Transverse colon (tissue), 4 donors: ENCODE results near the gene CFI. TPM values are rescaled to one million over a fixed set of nuclear protein-coding genes. Genes with fewer than 3 reads are reported as not detected.

Experiments used
- DNase-seq: peaks from one replicate; pipeline ENCODE4 v3.0.0-alpha.2; 2019
- H3K27ac ChIP-seq, 4 donors: fragments of 200-600 bp; sonication (generic); 2 replicates each; pipeline ENCODE4 v1.5.1; 2016 to 2018; ENCODE audit warnings: inconsistent platforms in 4 of 4
- H3K27me3 ChIP-seq: fragments of 200-600 bp; sonication (generic); 2 replicates; pipeline ENCODE4 v1.5.1; 2017; ENCODE audit warnings: inconsistent platforms
- H3K36me3 ChIP-seq, 4 donors: fragments of 200-600 bp; sonication (generic); 2 replicates each; pipeline ENCODE4 v1.5.1; 2017 to 2019; ENCODE audit warnings: inconsistent platforms in 4 of 4
- H3K4me1 ChIP-seq, 4 donors: fragments of 200-600 bp; sonication (generic); 2 replicates each; pipeline ENCODE4 v1.5.1; 2017 to 2020; ENCODE audit warnings: inconsistent platforms in 4 of 4
- H3K4me3 ChIP-seq, 4 donors: fragments of 200-600 bp; sonication (generic); 1 replicate in 1 of 4; 2 replicates in 3 of 4; pipeline versions ENCODE4 v1.5.1 to v1.6.1; 2017 to 2019; ENCODE audit warnings: inconsistent platforms in 4 of 4
- H3K9me3 ChIP-seq, 2 donors: fragments of 200-600 bp; sonication (generic); 2 replicates each; pipeline ENCODE4 v1.5.1; 2017 to 2019; ENCODE audit warnings: inconsistent platforms in 2 of 2
- CTCF ChIP-seq, 5 experiments: fragments of 200-600 bp in 3 of 5; fragments of 450-650 bp in 2 of 5; sonication (generic) in 3 of 5; IDR thresholded peaks; 1 replicate in 2 of 5; 2 replicates in 3 of 5; pipeline ENCODE4 v1.5.1; 2016 to 2017; ENCODE audit warnings: antibody characterized with exemption in 5 of 5, inconsistent platforms in 3 of 5, mild to moderate bottlenecking in 2 of 5, moderate library complexity in 1 of 5
- EP300 ChIP-seq: sonication (generic); formaldehyde crosslinking; IDR thresholded peaks from one replicate; pipeline ENCODE4 v1.6.1; 2017; ENCODE audit warnings: antibody characterized with exemption, low read depth
- POLR2A ChIP-seq: fragments of 450-650 bp; IDR thresholded peaks from one replicate; pipeline ENCODE4 v1.6.1; 2016; ENCODE audit warnings: antibody characterized with exemption, mild to moderate bottlenecking, moderate library complexity
- POLR2AphosphoS5 ChIP-seq, 3 donors: sonication (generic); formaldehyde crosslinking; IDR thresholded peaks; one replicate each; pipeline ENCODE4 v1.6.1; 2016; ENCODE audit warnings: antibody characterized with exemption in 3 of 3
- WGBS, 2 donors: methylation state at CpG; one replicate each; pipeline ENCODE4 v1.1.5; 2018; ENCODE audit warnings: low coverage in 1 of 2; 5-methylcytosine and 5-hydroxymethylcytosine counted together
- in situ Hi-C, 4 donors: fragments of 200-750 bp; cut with MboI; loops; one replicate each; pipeline versions ENCODE4 v1.15.0 to v1.15.1; 2017; ENCODE audit warnings: low sequenced_read_pairs in 3 of 4, low pct_ligation_motif_present in 1 of 4, low pct_unique_long_range_greater_than_20kb in 1 of 4
- intact Hi-C: fragments of 100-400 bp; cut with DNase I; formaldehyde crosslinking; loops from one replicate; pipeline ENCODE4 v1.15.1; 2023; ENCODE audit warnings: low total_unique reads
- total RNA-seq, 4 donors: library from RNA; depleted of rRNA; stranded (reverse); fragments of >200 nt; gene quantifications; one replicate each; pipeline ENCODE4 v1.1.0, GENCODE V29; 2016

CFI gene
- total RNA-seq, 4 donors from 2014 or later: 1.9 to 5.6 (median 4.1) TPM; not detected in 1

GRCh38 chr4:109816894-109817293, 15.1 kb upstream of the CFI start:
- H3K27me3 ChIP-seq: no peaks in the 10 kb centered on the region
- peak overlapping the region in 1 of 4 donors; percentile 77 for H3K4me3 ChIP-seq
- peaks cover 0 to 1% (median 0%) of the 10 kb centered on the region in 4 donors for H3K36me3 ChIP-seq
- no peak overlapping the region for H3K27ac ChIP-seq
- peaks cover 9 to 30% (median 21%) of the 10 kb centered on the region in 4 donors for H3K4me1 ChIP-seq
- WGBS, 2 donors: 62 to 71% methylated on average over 1 of the region's 1 CpG
- TF ChIP-seq EP300 (no peak), POLR2AphosphoS5 (IDR thresholded peaks at IDR 0.05) (no peak), POLR2A (no peak), CTCF (IDR thresholded peaks at IDR 0.05) (no peak)
- in situ Hi-C loops (loop anchor here (10.0 to 25.0 kb wide), 6 partner anchors 92 to 1180 kb away; partner anchors contain the start of genes CASP6 (in 2 of the 4) and MCUB (in 1 of the 4)), intact Hi-C loops (loop anchor here (10.0 kb wide), 2 partner anchors 112 to 392 kb away; partner anchors contain the start of gene CASP6)
- DNase-seq: no peak
- no peaks in the 10 kb centered on the region for H3K9me3 ChIP-seq

- intact Hi-C loops (loop anchor here (10.0 kb wide), 2 partner anchors 111 to 391 kb away; partner anchors contain the start of gene CASP6), in situ Hi-C loops (loop anchor here (10.0 to 25.0 kb wide), 6 partner anchors 91 to 1179 kb away; partner anchors contain the start of genes CASP6 (in 2 of the 4) and MCUB (in 1 of the 4))
- peak; percentile 26 for DNase-seq
Observed at GRCh38 chr4:109816082-109816442, 14.3 kb upstream of the CFI start.

GRCh38 chr4:109815151-109816081, 13.6 kb upstream of the CFI start, which contains the start of gene GAR1:
TSS of gene GAR1 (plus strand) at chr4:109815762. CDS start at chr4:109816165, 403 bp downstream.
- intact Hi-C loops (loop anchor here (10.0 kb wide), 2 partner anchors 111 to 391 kb away; partner anchors contain the start of gene CASP6), in situ Hi-C loops (loop anchor here (10.0 to 25.0 kb wide), 6 partner anchors 91 to 1178 kb away; partner anchors contain the start of genes CASP6 (in 2 of the 4) and MCUB (in 1 of the 4))
- Histone ChIP-seq H3K36me3 (no peaks in the 10 kb centered on the region), H3K4me1 (peaks cover 9 to 30% (median 21%) of the 10 kb centered on the region in 4 donors), H3K27me3 (no peaks in the 10 kb centered on the region), H3K4me3 (peak within 1 kb of the TSS; percentile 40 to 77 (median 66)), H3K27ac (peak within 1 kb of the TSS; percentile 78 to 91 (median 86)), H3K9me3 (no peaks in the 10 kb centered on the region)
- TF ChIP-seq POLR2AphosphoS5 (IDR thresholded peaks at IDR 0.05) (peak; percentile 71 to 93 (median 91)), CTCF (IDR thresholded peaks at IDR 0.05) (no peak), POLR2A (peak; percentile 87), EP300 (peak; percentile 26)
- WGBS, 2 donors: 0% methylated on average over 6 to 53 of the region's 53 CpGs
- DNase-seq: peak; percentile 95

More at GRCh38 chr4:109816082-109816442, 14.3 kb upstream of the CFI start:
- H3K27me3 ChIP-seq: no peaks in the 10 kb centered on the region
- peak overlapping the region; percentile 78 to 91 (median 86) for H3K27ac ChIP-seq
- H3K4me3 ChIP-seq: peak overlapping the region; percentile 40 to 77 (median 66)
- peaks cover 9 to 30% (median 21%) of the 10 kb centered on the region in 4 donors for H3K4me1 ChIP-seq
- H3K9me3 ChIP-seq: no peaks in the 10 kb centered on the region
- no peaks in the 10 kb centered on the region for H3K36me3 ChIP-seq
- TF ChIP-seq CTCF (IDR thresholded peaks at IDR 0.05): no peak
- TF ChIP-seq POLR2A: no peak
- TF ChIP-seq POLR2AphosphoS5 (IDR thresholded peaks at IDR 0.05): no peak
- no peak for TF ChIP-seq EP300
- 1 to 2% methylated on average over 12 to 19 of the region's 19 CpGs for WGBS, 2 donors

GRCh38 chr4:109811707-109812106, 9.9 kb upstream of the CFI start:
- peaks cover 5 to 19% (median 12%) of the 10 kb centered on the region in 4 donors for H3K4me1 ChIP-seq
- intact Hi-C loops (loop anchor here (10.0 kb wide), 2 partner anchors 107 to 387 kb away; partner anchors contain the start of gene CASP6), in situ Hi-C loops (loop anchor here (5.0 to 25.0 kb wide), 7 partner anchors 87 to 1174 kb away; partner anchors contain the start of genes CASP6 (in 2 of the 4) and MCUB (in 1 of the 4))
- H3K4me3 ChIP-seq: no peak overlapping the region
- no peaks in the 10 kb centered on the region for H3K27me3 ChIP-seq
- H3K9me3 ChIP-seq: no peaks in the 10 kb centered on the region
- H3K36me3 ChIP-seq: no peaks in the 10 kb centered on the region
- WGBS, 2 donors: 54 to 60% methylated on average over 3 of the region's 3 CpGs
- H3K27ac ChIP-seq: no peak overlapping the region
- no peak for DNase-seq
- TF ChIP-seq POLR2AphosphoS5 (IDR thresholded peaks at IDR 0.05): no peak
- no peak for TF ChIP-seq EP300
- TF ChIP-seq CTCF (IDR thresholded peaks at IDR 0.05): no peak
- TF ChIP-seq POLR2A: no peak
